ENCODE measurements around the gene HK2.
"Not testable (repeated sequence)": the region's sequence is repeated elsewhere in the genome, so short reads cannot be mapped to it uniquely, and the experiment has no call there.

Gene HK2

GRCh38 chr2:74849228-74849892 lies 15.4 kb downstream of the HK2 start:
- Histone ChIP-seq H3K36me3 (ENCODE audit: insufficient read depth, low read length) (peaks cover 71% of the 10 kb centered on the region), H3K79me2 (ENCODE audit: insufficient read depth, low read length) (peaks cover 99% of the 10 kb centered on the region), H3K9me3 (ENCODE audit: insufficient read depth, low read length, severe bottlenecking) (no peaks in the 10 kb centered on the region), H4K20me1 (ENCODE audit: insufficient read depth, low read length) (peaks cover 95% of the 10 kb centered on the region), H3K4me3 (ENCODE audit: low read depth in 1 of 2, low read length in 2 of 2) (no peak overlapping the region), H3K9ac (ENCODE audit: low read depth, low read length) (no peak overlapping the region), H2AFZ (ENCODE audit: low read depth, low read length) (no peak overlapping the region), H3K27ac (ENCODE audit: low read length) (peak overlapping the region; percentile 21; the same call in 1 of the 2 replicates), H3K27me3 (ENCODE audit: insufficient read depth, low read length, poor library complexity) (no peaks in the 10 kb centered on the region), H3K4me1 (ENCODE audit: insufficient read depth, low read length) (peaks cover 12% of the 10 kb centered on the region), H3K4me2 (ENCODE audit: insufficient read depth, low read length) (no peak overlapping the region)
- ATAC-seq (ENCODE audit: insufficient read depth, low read depth) (peak; percentile 75), DNase-seq (peak; percentile 17)
- TF ChIP-seq CTCF (IDR thresholded peaks at IDR 0.05; ENCODE audit: borderline replicate concordance, extremely low read depth, low read length, poor library complexity, severe bottlenecking) (no peak), EZH2 (IDR thresholded peaks at IDR 0.05; ENCODE audit: borderline replicate concordance, low read depth, low read length, severe bottlenecking) (no peak)

- H3K36me3 ChIP-seq (ENCODE audit: insufficient read depth, low read length), result peaks cover 72% of the 10 kb centered on the region
- TF ChIP-seq CTCF (IDR thresholded peaks at IDR 0.05; ENCODE audit: borderline replicate concordance, extremely low read depth, low read length, poor library complexity, severe bottlenecking) (no peak), EZH2 (IDR thresholded peaks at IDR 0.05; ENCODE audit: borderline replicate concordance, low read depth, low read length, severe bottlenecking) (no peak)
- DNase-seq (no peak), ATAC-seq (ENCODE audit: insufficient read depth, low read depth) (no peak)
- H3K79me2 ChIP-seq (ENCODE audit: insufficient read depth, low read length), result peaks cover 96% of the 10 kb centered on the region
- H4K20me1 ChIP-seq (ENCODE audit: insufficient read depth, low read length), result peaks cover 90% of the 10 kb centered on the region
- H3K9ac ChIP-seq (ENCODE audit: low read depth, low read length), result no peak overlapping the region
- H2AFZ ChIP-seq (ENCODE audit: low read depth, low read length), result no peak overlapping the region
- H3K27ac ChIP-seq (ENCODE audit: low read length), result no peak overlapping the region
- no peaks in the 10 kb centered on the region for H3K9me3 ChIP-seq (ENCODE audit: insufficient read depth, low read length, severe bottlenecking)
- H3K4me1 ChIP-seq (ENCODE audit: insufficient read depth, low read length), result peaks cover 8% of the 10 kb centered on the region
- no peaks in the 10 kb centered on the region for H3K27me3 ChIP-seq (ENCODE audit: insufficient read depth, low read length, poor library complexity)
- no peak overlapping the region for H3K4me2 ChIP-seq (ENCODE audit: insufficient read depth, low read length)
- no peak overlapping the region for H3K4me3 ChIP-seq (ENCODE audit: low read depth in 1 of 2, low read length in 2 of 2)
Observed at GRCh38 chr2:74850496-74851190, 16.7 kb downstream of the HK2 start.

- Histone ChIP-seq H3K9me3 (ENCODE audit: insufficient read depth, low read length, severe bottlenecking) (no peaks in the 10 kb centered on the region), H3K4me2 (ENCODE audit: insufficient read depth, low read length) (no peak overlapping the region), H3K27me3 (ENCODE audit: insufficient read depth, low read length, poor library complexity) (no peaks in the 10 kb centered on the region)
Observed at GRCh38 chr2:74851191-74851566, 17.3 kb downstream of the HK2 start.

GRCh38 chr2:74853360-74853759 lies 19.4 kb downstream of the HK2 start:
- not testable (repeated sequence) for H2AFZ ChIP-seq (ENCODE audit: low read depth, low read length); H3K9me3 ChIP-seq (ENCODE audit: insufficient read depth, low read length, severe bottlenecking); H3K4me3 ChIP-seq (ENCODE audit: low read depth in 1 of 2, low read length in 2 of 2); H3K4me1 ChIP-seq (ENCODE audit: insufficient read depth, low read length); H3K27me3 ChIP-seq (ENCODE audit: insufficient read depth, low read length, poor library complexity); H3K4me2 ChIP-seq (ENCODE audit: insufficient read depth, low read length); DNase-seq; ATAC-seq (ENCODE audit: insufficient read depth, low read depth); H3K27ac ChIP-seq (ENCODE audit: low read length); H3K9ac ChIP-seq (ENCODE audit: low read depth, low read length)
- H3K36me3 ChIP-seq (ENCODE audit: insufficient read depth, low read length), result peaks cover 86% of the 10 kb centered on the region
- peaks cover 77% of the 10 kb centered on the region for H4K20me1 ChIP-seq (ENCODE audit: insufficient read depth, low read length)
- peaks cover 88% of the 10 kb centered on the region for H3K79me2 ChIP-seq (ENCODE audit: insufficient read depth, low read length)

More at GRCh38 chr2:74851191-74851566, 17.3 kb downstream of the HK2 start:
- peaks cover 96% of the 10 kb centered on the region for H3K79me2 ChIP-seq (ENCODE audit: insufficient read depth, low read length)
- no peak overlapping the region for H3K4me3 ChIP-seq (ENCODE audit: low read depth in 1 of 2, low read length in 2 of 2)
- ATAC-seq (ENCODE audit: insufficient read depth, low read depth), result no peak
- H3K36me3 ChIP-seq (ENCODE audit: insufficient read depth, low read length), result peaks cover 72% of the 10 kb centered on the region
- no peak for DNase-seq
- peaks cover 8% of the 10 kb centered on the region for H3K4me1 ChIP-seq (ENCODE audit: insufficient read depth, low read length)
- no peak overlapping the region for H2AFZ ChIP-seq (ENCODE audit: low read depth, low read length)
- no peak overlapping the region for H3K27ac ChIP-seq (ENCODE audit: low read length)
- H4K20me1 ChIP-seq (ENCODE audit: insufficient read depth, low read length), result peaks cover 90% of the 10 kb centered on the region
- no peak overlapping the region for H3K9ac ChIP-seq (ENCODE audit: low read depth, low read length)
- TF ChIP-seq CTCF (IDR thresholded peaks at IDR 0.05; ENCODE audit: borderline replicate concordance, extremely low read depth, low read length, poor library complexity, severe bottlenecking) (no peak), EZH2 (IDR thresholded peaks at IDR 0.05; ENCODE audit: borderline replicate concordance, low read depth, low read length, severe bottlenecking) (no peak)

Data from DND-41 (cell line).